SU-DHL-6 (cell line): Measurements from ENCODE around the gene LHPP.

Experiments used
- EZH2phosphoT487 ChIP-seq: fragments of 200-600 bp; sonication (generic), shearing (Covaris generic); conservative IDR thresholded peaks from 2 replicates; pipeline ENCODE4 v1.6.1; 2018; ENCODE audit warnings: mild to moderate bottlenecking, antibody characterized with exemption, low read length, moderate library complexity, mixed read lengths
- TF ChIP-seq, protein P1 (sequence below): fragments of 200-600 bp; sonication (generic); IDR thresholded peaks from one replicate; pipeline ENCODE4 v1.5.1; 2017; ENCODE audit warnings: antibody characterized with exemption, mild to moderate bottlenecking, low read length, moderate library complexity; ENCODE audit not compliant: insufficient read depth, poor library complexity, severe bottlenecking

- TF ChIP-seq, protein P1, sequence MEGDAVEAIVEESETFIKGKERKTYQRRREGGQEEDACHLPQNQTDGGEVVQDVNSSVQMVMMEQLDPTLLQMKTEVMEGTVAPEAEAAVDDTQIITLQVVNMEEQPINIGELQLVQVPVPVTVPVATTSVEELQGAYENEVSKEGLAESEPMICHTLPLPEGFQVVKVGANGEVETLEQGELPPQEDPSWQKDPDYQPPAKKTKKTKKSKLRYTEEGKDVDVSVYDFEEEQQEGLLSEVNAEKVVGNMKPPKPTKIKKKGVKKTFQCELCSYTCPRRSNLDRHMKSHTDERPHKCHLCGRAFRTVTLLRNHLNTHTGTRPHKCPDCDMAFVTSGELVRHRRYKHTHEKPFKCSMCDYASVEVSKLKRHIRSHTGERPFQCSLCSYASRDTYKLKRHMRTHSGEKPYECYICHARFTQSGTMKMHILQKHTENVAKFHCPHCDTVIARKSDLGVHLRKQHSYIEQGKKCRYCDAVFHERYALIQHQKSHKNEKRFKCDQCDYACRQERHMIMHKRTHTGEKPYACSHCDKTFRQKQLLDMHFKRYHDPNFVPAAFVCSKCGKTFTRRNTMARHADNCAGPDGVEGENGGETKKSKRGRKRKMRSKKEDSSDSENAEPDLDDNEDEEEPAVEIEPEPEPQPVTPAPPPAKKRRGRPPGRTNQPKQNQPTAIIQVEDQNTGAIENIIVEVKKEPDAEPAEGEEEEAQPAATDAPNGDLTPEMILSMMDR, result no peak
- no peak for TF ChIP-seq EZH2phosphoT487
Observed at GRCh38 chr10:124538706-124539105, 77.1 kb downstream of the LHPP start.
